HG02970 (cell line): ENCODE measurements around the gene OTOP2.

ENCODE experiments used
- ATAC-seq: cut with Tn5 transposase; IDR thresholded peaks from one replicate; pipeline ENCODE4 v1.9.1; 2021; ENCODE audit warnings: mild to moderate bottlenecking, moderate library complexity, moderate number of reproducible peaks; ENCODE audit not compliant: unreplicated experiment, low FRiP score

Gene OTOP2

GRCh38 chr17:74949455-74950115 is 25.5 kb downstream of the OTOP2 start:
- no peak for ATAC-seq

- ATAC-seq, result no peak
Observed at GRCh38 chr17:74950207-74950606, 26.1 kb downstream of the OTOP2 start.

DNA sequence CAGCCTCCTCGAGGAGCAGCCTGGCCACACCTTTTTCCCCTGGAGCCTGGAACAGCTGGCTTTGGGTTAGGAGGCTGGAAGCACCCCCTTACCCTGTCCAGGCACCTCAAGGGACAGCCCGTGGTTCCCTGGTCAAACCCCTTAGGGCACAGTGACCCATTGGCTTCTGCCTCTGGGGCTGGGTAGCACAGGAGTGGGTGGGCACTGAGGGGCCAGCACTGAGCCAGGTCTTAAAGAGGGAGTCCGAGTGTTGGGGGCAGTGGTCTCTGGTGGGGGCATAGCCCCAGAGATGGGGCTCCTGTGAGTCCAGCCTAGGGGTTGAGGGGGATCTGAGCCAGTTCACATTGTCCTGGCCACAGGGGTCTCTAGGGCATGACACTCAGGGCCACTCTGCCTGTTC is 27.0 kb downstream of the OTOP2 start:
- no peak for ATAC-seq

DNA sequence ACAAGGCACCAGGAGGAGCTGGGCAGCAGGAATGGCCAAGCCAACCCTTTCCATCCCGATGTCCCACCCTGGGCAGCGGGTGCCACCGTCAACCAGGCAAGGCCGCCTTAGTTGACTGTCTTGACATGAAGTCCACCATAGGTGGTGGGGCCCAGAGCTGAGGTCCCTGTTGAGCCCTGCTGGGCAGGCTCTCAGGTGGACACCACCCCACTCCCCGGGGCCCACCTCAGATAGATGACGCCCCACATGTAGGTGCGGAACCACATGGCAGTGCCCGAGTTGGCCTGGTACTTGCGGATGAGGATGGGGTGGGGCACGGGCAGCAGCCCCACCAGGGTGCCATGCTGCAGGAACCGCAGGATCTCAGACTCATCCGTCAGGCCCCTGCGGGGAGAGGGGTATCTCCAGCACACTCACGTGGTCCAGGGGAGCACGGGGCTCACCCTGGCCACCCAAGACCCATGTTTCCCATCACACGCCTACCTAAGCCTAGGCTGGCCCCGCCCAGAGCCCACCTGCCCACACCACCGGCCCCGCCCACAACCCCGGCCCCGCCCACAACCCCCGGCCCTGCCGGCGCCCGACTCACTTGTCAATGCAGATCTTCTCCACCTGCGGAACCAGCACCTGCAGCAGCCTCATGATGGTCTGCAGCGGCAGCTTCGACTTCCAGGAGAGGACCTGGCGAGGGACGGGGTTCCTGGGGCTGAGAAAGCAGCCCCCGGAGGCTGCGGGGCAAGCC is 27.8 kb downstream of the OTOP2 start:
- no peak for ATAC-seq

GRCh38 chr17:74952431-74953133 is 28.5 kb downstream of the OTOP2 start:
- ATAC-seq, result no peak

GRCh38 chr17:74953134-74953687 is 29.1 kb downstream of the OTOP2 start:
- ATAC-seq, result no peak

DNA sequence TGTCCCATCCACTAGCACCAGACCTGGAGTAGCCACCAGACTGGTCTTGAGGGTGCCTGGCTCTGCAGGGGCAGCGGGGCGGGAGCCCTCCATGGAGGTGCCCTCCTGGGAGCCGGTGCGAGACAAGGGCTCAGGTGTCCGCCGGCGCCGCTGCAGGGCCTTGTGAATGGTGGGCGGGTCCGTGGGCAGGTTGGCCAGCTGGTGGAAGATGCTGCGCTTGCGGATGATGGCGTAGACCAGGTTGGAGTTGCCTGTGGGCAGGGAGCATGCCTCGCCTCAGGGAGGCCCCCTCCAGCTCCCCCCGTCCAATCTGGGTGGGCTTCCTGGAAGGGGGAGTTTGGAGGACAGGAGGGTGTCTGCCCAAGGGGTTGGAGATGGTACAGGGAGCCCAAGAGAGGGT is 30.0 kb downstream of the OTOP2 start:
- no peak for ATAC-seq

GRCh38 chr17:74954665-74955421 is 30.8 kb downstream of the OTOP2 start:
- no peak for ATAC-seq

- ATAC-seq, result no peak
Observed at GRCh38 chr17:74956093-74956492, 32.0 kb downstream of the OTOP2 start.

GRCh38 chr17:74957935-74958740 is 34.1 kb downstream of the OTOP2 start:
- no peak for ATAC-seq

DNA sequence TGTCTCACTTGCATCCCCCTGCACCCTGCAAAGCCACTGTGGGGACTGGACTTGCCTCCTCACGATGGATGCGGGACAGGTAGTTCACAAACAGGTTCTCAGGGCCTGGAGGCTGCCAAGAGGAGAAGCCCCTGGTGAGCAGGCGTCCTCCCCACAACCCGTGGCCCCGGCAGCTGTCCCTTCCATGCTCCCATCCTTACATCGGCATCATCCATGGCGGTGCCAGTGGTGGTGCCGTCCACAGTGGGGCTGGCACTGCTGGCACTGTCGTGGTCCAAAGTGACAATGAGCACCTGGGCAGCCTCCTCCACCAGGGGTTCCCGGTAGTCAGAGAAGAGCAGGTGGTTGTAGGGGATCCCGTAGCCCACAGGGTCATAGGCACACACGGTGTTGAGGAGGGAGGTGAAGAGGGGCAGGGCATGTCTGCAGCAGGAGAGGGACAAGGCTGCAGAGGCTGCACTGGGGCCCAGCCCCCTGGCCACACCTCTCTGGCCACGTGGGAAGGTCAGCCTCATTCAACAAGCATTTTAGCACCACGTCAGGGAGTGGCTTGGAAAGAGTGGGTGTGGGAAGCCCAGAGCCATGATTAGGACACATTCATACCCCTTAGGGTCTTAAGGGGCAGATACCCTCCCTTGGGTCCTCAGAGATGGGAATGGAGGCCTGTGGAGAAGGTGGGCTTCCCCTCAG is 35.9 kb downstream of the OTOP2 start:
- no peak for ATAC-seq

GRCh38 chr17:74960570-74961342 is 36.7 kb downstream of the OTOP2 start:
- no peak for ATAC-seq

DNA sequence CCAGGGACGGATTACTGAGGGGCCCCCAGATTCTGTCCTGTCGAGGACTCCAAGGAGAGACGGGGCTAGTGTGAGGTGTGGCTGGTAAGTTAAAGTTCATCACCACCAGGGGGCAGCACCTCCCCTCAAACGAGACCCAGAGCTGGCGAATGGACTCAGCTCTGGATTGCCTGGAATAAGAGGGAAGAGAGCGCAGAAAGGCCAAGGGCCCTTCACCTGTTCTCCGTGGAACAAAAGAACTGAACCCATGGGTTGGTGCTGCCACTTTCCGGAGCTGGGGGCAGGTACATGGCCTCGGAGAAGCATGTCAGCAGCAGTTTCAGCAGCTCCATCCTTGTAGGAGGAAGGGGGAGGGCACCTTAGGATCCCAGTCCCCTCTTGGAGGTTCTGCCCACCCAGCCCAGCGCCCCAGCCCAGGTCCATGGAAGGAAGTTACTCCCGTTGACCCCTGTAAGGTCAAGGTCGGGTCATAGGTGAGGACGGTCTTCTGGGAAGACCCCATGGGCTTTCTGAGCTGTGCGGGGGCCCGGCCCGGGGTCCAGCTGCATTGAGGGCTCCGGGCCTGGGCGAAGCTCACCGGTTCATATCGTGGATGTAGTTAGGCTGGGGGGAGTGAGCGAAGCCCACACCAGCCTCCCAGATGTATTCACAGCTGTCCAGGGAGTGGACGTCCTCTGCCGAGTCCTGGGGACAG is 37.7 kb downstream of the OTOP2 start:
- no peak for ATAC-seq

GRCh38 chr17:74962622-74963394 is 38.7 kb downstream of the OTOP2 start:
- ATAC-seq, result no peak

DNA sequence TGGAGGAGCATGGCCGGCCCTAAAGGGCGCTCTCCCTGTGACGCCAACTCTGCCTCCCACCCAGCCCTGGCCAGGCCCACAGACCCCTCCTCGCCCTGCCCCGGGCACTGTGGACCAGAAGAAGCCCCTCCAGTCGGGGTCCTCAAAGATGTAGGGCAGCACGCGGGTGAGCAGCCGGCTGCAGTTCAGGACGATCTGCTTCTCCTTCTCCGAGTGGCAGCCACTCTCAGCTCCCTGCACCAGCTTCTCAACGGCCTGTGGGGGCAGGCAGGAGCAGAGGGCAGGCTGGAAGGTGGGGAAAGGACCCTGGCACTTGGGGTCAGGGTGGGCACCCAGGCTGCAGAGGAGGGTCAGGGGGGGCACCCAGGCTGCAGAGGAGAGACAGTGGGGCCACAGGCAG is 39.6 kb downstream of the OTOP2 start:
- no peak for ATAC-seq

- no peak for ATAC-seq
Observed at GRCh38 chr17:74964246-74964761, 40.2 kb downstream of the OTOP2 start.
